Measurements from ENCODE around the gene KANK3. TPM values are rescaled to one million over a fixed set of nuclear protein-coding genes. Genes with fewer than 3 reads are reported as not detected.

KANK3 gene
- total RNA-seq, 1 experiment from 2014 or later, result 7.7 TPM

- no CpG with 5 or more reads among the region's 16 CpGs for WGBS (ENCODE audit: extremely low coverage, insufficient read length, low lambda C conversion rate)
- Histone ChIP-seq H3T11ph (ENCODE audit: low read length) (no peak overlapping the region), H3K14ac (ENCODE audit: insufficient read depth, low read length) (no peak overlapping the region), H2AK5ac (ENCODE audit: insufficient read length, low read length) (no peak overlapping the region), H2BK15ac (ENCODE audit: low read depth, low read length) (no peak overlapping the region), H4K5ac (ENCODE audit: insufficient read length, low read depth, low read length) (no peak overlapping the region), H4K20me1 (ENCODE audit: control insufficient read depth, insufficient read depth, insufficient read length) (no peaks in the 10 kb centered on the region), H3K18ac (ENCODE audit: insufficient read length, low read depth, low read length) (no peak overlapping the region), H2BK12ac (ENCODE audit: insufficient read length, low read depth, low read length) (no peak overlapping the region), H2BK20ac (ENCODE audit: low read depth, low read length, poor library complexity, severe bottlenecking) (no peak overlapping the region), H3K27ac (ENCODE audit: insufficient read length, low read depth, low read length) (no peak overlapping the region), H3K9ac (ENCODE audit: extremely low read depth, insufficient read length, low read length) (no peak overlapping the region), H2BK120ac (ENCODE audit: low read depth, low read length, poor library complexity, severe bottlenecking) (no peak overlapping the region), H3K9me3 (ENCODE audit: control insufficient read depth, low read depth, low read length) (no peaks in the 10 kb centered on the region), H2AFZ (ENCODE audit: low read length) (no peak overlapping the region), H3K4me2 (ENCODE audit: insufficient read depth, insufficient read length, low read length) (no peak overlapping the region), H3K23ac (ENCODE audit: insufficient read length, low read depth, low read length) (no peak overlapping the region), H3K79me2 (ENCODE audit: insufficient read depth, low read length) (peaks cover 14% of the 10 kb centered on the region; the same call in 1 of the 2 replicates), H3K23me2 (ENCODE audit: insufficient read length, low read depth, low read length, poor library complexity, severe bottlenecking) (no peaks in the 10 kb centered on the region), H3K27me3 (ENCODE audit: insufficient read depth, low read length) (no peaks in the 10 kb centered on the region), H2BK5ac (ENCODE audit: insufficient read length, low read length) (no peak overlapping the region), H3K79me1 (ENCODE audit: insufficient read depth, low read depth, low read length, poor library complexity, severe bottlenecking) (no peaks in the 10 kb centered on the region), H4K8ac (replicated peaks; ENCODE audit: insufficient read length, low read depth, low read length) (no peak overlapping the region), H3K4ac (ENCODE audit: low read depth, low read length) (no peak overlapping the region), H3K4me1 (ENCODE audit: insufficient read depth, low read length) (no peaks in the 10 kb centered on the region), H4K91ac (ENCODE audit: insufficient read length, low read depth, low read length) (no peak overlapping the region), H3K56ac (ENCODE audit: insufficient read length, low read depth, low read length) (no peak overlapping the region)
- peak overlapping the region in 1 of 3 experiments; percentile 42; a peak in 2 of 7 replicates for H3K27ac Mint-ChIP-seq
- DNase-seq, result no peak
- H3K36me3 Mint-ChIP-seq (ENCODE audit: insufficient read depth in 1 of 3, low read depth in 3 of 3), result peaks cover 15 to 17% (median 17%) of the 10 kb centered on the region in 3 experiments; a peak in 6 of 7 replicates
- TF ChIP-seq CTCF (conservative IDR thresholded peaks at IDR 0.05), result no peak
- peaks cover 4 to 12% of the 10 kb centered on the region in 2 experiments; a peak in 3 of 4 replicates for H3K4me1 Mint-ChIP-seq
- H3K27me3 Mint-ChIP-seq (ENCODE audit: low read depth), result no peaks in the 10 kb centered on the region
- no peak overlapping the region; a peak in 1 of 5 replicates for H3K4me3 Mint-ChIP-seq
- H3K9me3 Mint-ChIP-seq, result peaks cover 9 to 11% of the 10 kb centered on the region in 2 experiments; a peak in 4 of 5 replicates
These were observed 44.9 kb upstream of the KANK3 start for GRCh38 chr19:8387688-8388611.
